Neuronal stem cell (in vitro differentiated cells): Measurements from ENCODE around the gene ADCY10.

Experiments used
- DNase-seq: peaks from one replicate; pipeline ENCODE4 v3.0.0-alpha.2; 2013; ENCODE audit warnings: low spot score
- H2AFZ ChIP-seq: one replicate; pipeline ENCODE4 v1.6.1; 2013; ENCODE audit warnings: mild to moderate bottlenecking, low read length, inconsistent platforms
- H2AK5ac ChIP-seq: 2 replicates; pipeline ENCODE4 v1.6.1; 2013; ENCODE audit warnings: low read depth, mild to moderate bottlenecking, inconsistent platforms, low read length, moderate library complexity, mixed read lengths
- H2BK120ac ChIP-seq: 2 replicates; pipeline ENCODE4 v1.6.1; 2013; ENCODE audit warnings: low read depth, mild to moderate bottlenecking, inconsistent platforms, low read length, moderate library complexity, mixed read lengths
- H2BK12ac ChIP-seq: one replicate; pipeline ENCODE4 v1.6.1; 2013; ENCODE audit warnings: low read length, inconsistent platforms
- H2BK15ac ChIP-seq: 2 replicates; pipeline ENCODE4 v1.6.1; 2013; ENCODE audit warnings: mild to moderate bottlenecking, low read length, inconsistent platforms, mixed read lengths
- H2BK5ac ChIP-seq: one replicate; pipeline ENCODE4 v1.6.1; 2013; ENCODE audit warnings: inconsistent platforms, mild to moderate bottlenecking, low read length, moderate library complexity
- H3K14ac ChIP-seq: one replicate; pipeline ENCODE4 v1.6.1; 2013; ENCODE audit warnings: low read length, inconsistent platforms
- H3K18ac ChIP-seq: 2 replicates; pipeline ENCODE4 v1.6.1; 2013; ENCODE audit warnings: low read length, inconsistent platforms
- H3K23ac ChIP-seq: 2 replicates; pipeline ENCODE4 v1.6.1; 2013; ENCODE audit warnings: low read depth, mild to moderate bottlenecking, mixed read lengths, low read length, inconsistent platforms; ENCODE audit not compliant: poor library complexity
- H3K27ac ChIP-seq: replicated peaks from 3 replicates; pipeline ENCODE4 v1.5.1; 2013; ENCODE audit warnings: low read length, inconsistent platforms
- H3K27me3 ChIP-seq, 3 experiments: 2 replicates each; pipeline ENCODE4 v1.6.1; 2013; ENCODE audit warnings: low read length in 3 of 3, mild to moderate bottlenecking in 2 of 3, inconsistent platforms in 1 of 3, low read depth in 1 of 3, mixed read lengths in 1 of 3, moderate library complexity in 1 of 3; ENCODE audit not compliant: control insufficient read depth in 3 of 3, insufficient read depth in 3 of 3
- H3K36me3 ChIP-seq, 2 donors: replicated peaks in 1 of 2; 2 replicates each; pipeline ENCODE4 v1.6.1; 2013; ENCODE audit warnings: low read length in 2 of 2; ENCODE audit not compliant: control insufficient read depth in 2 of 2, insufficient read depth in 2 of 2
- H3K4ac ChIP-seq: 2 replicates; pipeline ENCODE4 v1.6.1; 2013; ENCODE audit warnings: inconsistent platforms, mild to moderate bottlenecking, low read length, moderate library complexity
- H3K4me1 ChIP-seq, 2 donors: 1 replicate in 1 of 2; 2 replicates in 1 of 2; pipeline ENCODE4 v1.6.1; 2013; ENCODE audit warnings: low read length in 2 of 2, low read depth in 1 of 2; ENCODE audit not compliant: control insufficient read depth in 2 of 2, insufficient read depth in 1 of 2
- H3K4me2 ChIP-seq: one replicate; pipeline ENCODE4 v1.6.1; 2013; ENCODE audit warnings: mild to moderate bottlenecking, low read length, inconsistent platforms; ENCODE audit not compliant: insufficient read depth, poor library complexity, severe bottlenecking
- H3K4me3 ChIP-seq, 2 donors: 2 replicates each; pipeline ENCODE4 v1.5.1; 2013; ENCODE audit warnings: low read length in 2 of 2, mild to moderate bottlenecking in 2 of 2, inconsistent platforms in 1 of 2, moderate library complexity in 1 of 2
- H3K79me1 ChIP-seq: one replicate; pipeline ENCODE4 v1.6.1; 2013; ENCODE audit warnings: low read depth, mild to moderate bottlenecking, inconsistent platforms, low read length, moderate library complexity
- H3K9ac ChIP-seq: one replicate; pipeline ENCODE4 v1.6.1; 2013; ENCODE audit warnings: mild to moderate bottlenecking, low read depth, low read length, inconsistent platforms; ENCODE audit not compliant: poor library complexity
- H3K9me3 ChIP-seq, 2 donors: replicated peaks in 1 of 2; 2 replicates each; pipeline versions ENCODE3 to v1.6.1; 2013; ENCODE audit warnings: low read length in 2 of 2, mild to moderate bottlenecking in 2 of 2, inconsistent platforms in 1 of 2, low read depth in 1 of 2, mixed read lengths in 1 of 2, moderate library complexity in 1 of 2; ENCODE audit not compliant: control insufficient read depth in 2 of 2, insufficient read depth in 1 of 2
- H4K8ac ChIP-seq: one replicate; pipeline ENCODE4 v1.6.1; 2013; ENCODE audit warnings: low read depth, mild to moderate bottlenecking, inconsistent platforms, low read length, moderate library complexity
- H4K91ac ChIP-seq: one replicate; pipeline ENCODE4 v1.6.1; 2013; ENCODE audit warnings: low read length, low read depth, mild to moderate bottlenecking, inconsistent platforms; ENCODE audit not compliant: poor library complexity
- WGBS, 2 donors: extraction: QIAGEN DNeasy Blood & Tissue Kit; methylation state at CpG; one replicate each; pipeline ENCODE4 v1.1.7; 2013; ENCODE audit warnings: missing lambda C conversion rate in 2 of 2, mixed read lengths in 1 of 2; ENCODE audit not compliant: insufficient read length in 2 of 2, insufficient replicate concordance in 1 of 2; ENCODE audit errors: extremely low coverage in 2 of 2; 5-methylcytosine and 5-hydroxymethylcytosine counted together

ADCY10 gene

DNA sequence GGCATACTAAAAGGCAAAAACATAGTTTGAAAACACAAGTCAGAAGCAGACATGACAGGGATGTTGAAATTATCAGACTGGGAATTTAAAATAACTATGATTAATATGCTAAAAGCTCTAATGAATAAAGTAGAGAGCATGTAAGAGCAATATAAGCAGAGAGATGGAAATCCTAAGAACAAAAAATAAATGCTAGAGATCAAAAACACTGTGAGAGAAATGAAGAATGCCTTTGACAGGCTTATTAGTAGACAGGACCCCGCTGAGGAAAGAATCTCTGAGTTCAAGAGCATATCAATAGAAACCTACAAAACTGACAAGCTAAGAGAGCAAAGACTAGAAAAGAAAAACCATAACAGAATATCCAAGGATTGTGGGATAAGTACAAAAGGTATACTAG is 98.3 kb downstream of the ADCY10 start:
- Histone ChIP-seq H3K23ac (no peak overlapping the region), H3K27me3 (no peaks in the 10 kb centered on the region), H3K4ac (no peak overlapping the region), H3K4me1 (no peaks in the 10 kb centered on the region), H2BK120ac (no peak overlapping the region), H3K4me2 (no peak overlapping the region), H3K9ac (no peak overlapping the region), H3K79me1 (no peaks in the 10 kb centered on the region), H2BK5ac (no peak overlapping the region), H3K14ac (no peak overlapping the region), H2BK15ac (no peak overlapping the region), H2AFZ (no peak overlapping the region), H3K18ac (no peak overlapping the region), H4K8ac (no peak overlapping the region), H3K4me3 (no peak overlapping the region), H3K9me3 (peaks cover 0 to 5% of the 10 kb centered on the region in 2 donors), H4K91ac (no peak overlapping the region), H2AK5ac (no peak overlapping the region), H3K27ac (no peak overlapping the region), H2BK12ac (no peak overlapping the region), H3K36me3 (no peaks in the 10 kb centered on the region)
- no CpG with 5 or more reads among the region's 1 CpG for WGBS, 2 donors
- no peak for DNase-seq

GRCh38 chr1:167812972-167813371 is 101.0 kb downstream of the ADCY10 start:
- Histone ChIP-seq H3K79me1 (no peaks in the 10 kb centered on the region), H3K4me1 (no peaks in the 10 kb centered on the region), H3K4me3 (no peak overlapping the region), H2AK5ac (no peak overlapping the region), H3K18ac (no peak overlapping the region), H3K27ac (no peak overlapping the region), H2BK12ac (no peak overlapping the region), H3K27me3 (no peaks in the 10 kb centered on the region), H3K36me3 (no peaks in the 10 kb centered on the region), H3K9me3 (peaks cover 0 to 5% of the 10 kb centered on the region in 2 donors), H3K9ac (no peak overlapping the region), H3K14ac (no peak overlapping the region), H2BK120ac (no peak overlapping the region), H2BK15ac (no peak overlapping the region), H4K8ac (no peak overlapping the region), H3K4me2 (no peak overlapping the region), H2BK5ac (no peak overlapping the region), H2AFZ (no peak overlapping the region), H3K4ac (no peak overlapping the region), H4K91ac (no peak overlapping the region), H3K23ac (no peak overlapping the region)
- DNase-seq = no peak

GRCh38 chr1:167808690-167809089 is 105.2 kb downstream of the ADCY10 start:
- Histone ChIP-seq H2BK12ac (no peak overlapping the region), H2AFZ (no peak overlapping the region), H3K14ac (no peak overlapping the region), H3K4ac (no peak overlapping the region), H3K79me1 (no peaks in the 10 kb centered on the region), H3K23ac (no peak overlapping the region), H2AK5ac (no peak overlapping the region), H3K4me1 (no peaks in the 10 kb centered on the region), H2BK120ac (no peak overlapping the region), H2BK15ac (no peak overlapping the region), H3K27me3 (no peaks in the 10 kb centered on the region), H3K27ac (no peak overlapping the region), H2BK5ac (no peak overlapping the region), H3K4me2 (no peak overlapping the region), H4K91ac (no peak overlapping the region), H3K4me3 (no peak overlapping the region), H4K8ac (no peak overlapping the region), H3K18ac (no peak overlapping the region), H3K36me3 (no peaks in the 10 kb centered on the region), H3K9me3 (peaks cover 0 to 3% of the 10 kb centered on the region in 2 donors), H3K9ac (no peak overlapping the region)
- WGBS, 2 donors = no CpG with 5 or more reads among the region's 3 CpGs
- no peak for DNase-seq

DNA sequence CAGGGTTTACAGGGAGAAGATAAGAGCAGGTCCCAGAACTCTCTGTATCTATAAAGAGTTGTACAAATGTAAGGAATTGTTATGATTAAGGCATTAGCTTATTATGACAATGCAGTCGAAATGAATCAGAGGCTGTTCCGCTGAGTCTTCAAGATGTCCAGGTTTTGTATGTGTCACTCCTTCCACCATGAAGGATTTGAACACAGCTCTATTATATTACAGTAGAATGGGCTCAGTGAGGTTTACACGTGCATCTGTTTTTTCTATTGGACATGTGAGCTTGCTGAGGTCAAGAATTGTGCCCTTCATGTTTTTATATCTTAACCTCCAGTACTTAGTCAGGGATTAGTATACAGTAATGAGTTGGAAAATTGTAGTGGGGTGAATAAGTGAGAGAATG is 105.8 kb downstream of the ADCY10 start:
- H3K4me1 ChIP-seq = no peaks in the 10 kb centered on the region

More for the DNA sequence above, 105.8 kb downstream of the ADCY10 start:
- no peak overlapping the region for H2BK5ac ChIP-seq
- no peak overlapping the region for H3K14ac ChIP-seq
- H3K4ac ChIP-seq = no peak overlapping the region
- no peak overlapping the region for H2AK5ac ChIP-seq
- H3K36me3 ChIP-seq = no peaks in the 10 kb centered on the region
- H3K27ac ChIP-seq = no peak overlapping the region
- no peaks in the 10 kb centered on the region for H3K79me1 ChIP-seq
- no peak overlapping the region for H2AFZ ChIP-seq
- H3K27me3 ChIP-seq = no peaks in the 10 kb centered on the region
- H3K23ac ChIP-seq = no peak overlapping the region
- H4K8ac ChIP-seq = no peak overlapping the region
- WGBS, 2 donors = no CpG with 5 or more reads among the region's 3 CpGs
- no peak overlapping the region for H2BK15ac ChIP-seq
- no peak overlapping the region for H2BK120ac ChIP-seq
- no peak overlapping the region for H3K4me3 ChIP-seq
- no peak overlapping the region for H3K9ac ChIP-seq
- no peak overlapping the region for H4K91ac ChIP-seq
- H3K4me2 ChIP-seq = no peak overlapping the region
- H3K18ac ChIP-seq = no peak overlapping the region
- H2BK12ac ChIP-seq = no peak overlapping the region
- H3K9me3 ChIP-seq = peaks cover 0 to 3% of the 10 kb centered on the region in 2 donors
- no peak for DNase-seq
